ENCODE results near the gene AP1S3.

The AP1S3 gene

GRCh38 chr2:223758131-223758840 is 79.1 kb downstream of the AP1S3 start:
- no peak for DNase-seq

- DNase-seq = no peak
Observed at GRCh38 chr2:223753940-223754339, 83.4 kb downstream of the AP1S3 start.

- no peak for DNase-seq
Observed at GRCh38 chr2:223751012-223751411, 86.4 kb downstream of the AP1S3 start.

- no peak for DNase-seq
Observed at GRCh38 chr2:223747392-223748042, 89.9 kb downstream of the AP1S3 start.

- no peak for DNase-seq
Observed at GRCh38 chr2:223746611-223747010, 90.8 kb downstream of the AP1S3 start.

GRCh38 chr2:223744580-223744979 is 92.8 kb downstream of the AP1S3 start:
- no peak for DNase-seq

GRCh38 chr2:223740679-223741078 is 96.7 kb downstream of the AP1S3 start:
- no peak for DNase-seq

GRCh38 chr2:223737207-223737606 is 100.2 kb downstream of the AP1S3 start:
- DNase-seq = no peak

- DNase-seq = no peak
Observed at GRCh38 chr2:223736488-223736887, 100.9 kb downstream of the AP1S3 start.

- DNase-seq = no peak
Observed at GRCh38 chr2:223735659-223736244, 101.6 kb downstream of the AP1S3 start.

GRCh38 chr2:223735035-223735640 is 102.2 kb downstream of the AP1S3 start:
- no peak for DNase-seq

- no peak for DNase-seq
Observed at GRCh38 chr2:223734346-223734745, 103.0 kb downstream of the AP1S3 start.

GRCh38 chr2:223732346-223732745 is 105.0 kb downstream of the AP1S3 start:
- no peak for DNase-seq

GRCh38 chr2:223731503-223731902 is 105.9 kb downstream of the AP1S3 start:
- no peak for DNase-seq

- no peak for DNase-seq
Observed at GRCh38 chr2:223729781-223730180, 107.6 kb downstream of the AP1S3 start.

GRCh38 chr2:223727562-223727961 is 109.8 kb downstream of the AP1S3 start:
- peak; percentile 30 to 37 for DNase-seq

GRCh38 chr2:223725986-223726970 is 111.1 kb downstream of the AP1S3 start:
- DNase-seq = no peak

- peak; percentile 31 to 52 for DNase-seq
Observed at GRCh38 chr2:223725494-223725893, 111.9 kb downstream of the AP1S3 start.

- DNase-seq = no peak
Observed at GRCh38 chr2:223724861-223725260, 112.5 kb downstream of the AP1S3 start.

GRCh38 chr2:223723954-223724411 is 113.4 kb downstream of the AP1S3 start:
- DNase-seq = no peak

- DNase-seq = no peak
Observed at GRCh38 chr2:223722226-223722625, 115.2 kb downstream of the AP1S3 start.

GRCh38 chr2:223721746-223722145 is 115.6 kb downstream of the AP1S3 start:
- DNase-seq = no peak

All from inflammatory macrophage treated with lipopolysaccharide for 1 hour (primary cell).